ENCODE measurements around the gene DIPK1B.

DIPK1B gene

GRCh38 chr9:136686794-136687711 lies 25.3 kb upstream of the DIPK1B start, which contains the start of gene AGPAT2:
TSS of gene AGPAT2 (minus strand) at chr9:136687457. CDS start at chr9:136687357, 100 bp downstream.
- DNase-seq (ENCODE audit: low read depth, low spot score): no peak

- DNase-seq (ENCODE audit: low read depth, low spot score): no peak
These were observed 24.6 kb upstream of the DIPK1B start for GRCh38 chr9:136687721-136688223.

DNA sequence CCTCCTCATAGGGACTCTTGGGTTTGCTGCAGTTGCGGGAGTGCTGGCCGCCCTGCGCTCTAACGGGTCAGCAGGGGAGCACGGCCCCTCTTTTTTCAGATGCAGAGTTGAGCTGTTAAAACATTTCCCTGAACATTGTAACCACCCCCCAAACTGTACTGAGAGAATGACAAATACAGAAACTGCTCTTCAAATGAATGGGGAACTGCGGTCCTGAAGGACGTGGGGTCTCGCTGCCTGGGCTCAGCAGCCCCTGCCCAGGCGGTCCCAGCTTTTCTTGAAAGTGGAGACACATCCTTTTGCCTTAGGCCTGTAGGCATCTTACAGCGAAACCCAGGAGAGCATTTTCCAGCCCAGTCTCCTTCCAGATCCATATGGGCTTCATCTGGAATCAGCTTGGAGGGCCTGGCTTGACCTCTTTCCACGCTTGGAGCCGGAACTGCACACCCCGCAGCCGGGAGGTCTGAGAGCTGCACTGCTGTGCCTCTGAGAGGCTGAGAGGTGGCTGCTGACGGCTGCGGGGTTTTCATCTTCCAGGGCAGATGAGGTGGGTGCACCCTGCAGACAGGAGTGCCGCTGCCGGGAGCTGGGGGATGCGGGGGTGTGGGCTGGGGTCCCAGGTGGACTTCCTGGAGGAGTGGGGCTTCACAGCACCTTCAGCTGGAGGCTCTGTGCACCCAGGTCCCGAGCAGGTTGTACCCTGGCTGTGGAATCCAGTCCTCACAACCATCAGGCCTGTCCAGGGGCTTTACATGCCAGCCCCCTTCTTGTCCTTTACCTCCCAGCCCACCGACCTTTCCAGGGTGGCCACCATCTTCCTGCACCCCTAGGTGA lies 23.9 kb upstream of the DIPK1B start:
- no peak for DNase-seq (ENCODE audit: low read depth, low spot score)

GRCh38 chr9:136689108-136689460 lies 23.3 kb upstream of the DIPK1B start:
- no peak for DNase-seq (ENCODE audit: low read depth, low spot score)

DNA sequence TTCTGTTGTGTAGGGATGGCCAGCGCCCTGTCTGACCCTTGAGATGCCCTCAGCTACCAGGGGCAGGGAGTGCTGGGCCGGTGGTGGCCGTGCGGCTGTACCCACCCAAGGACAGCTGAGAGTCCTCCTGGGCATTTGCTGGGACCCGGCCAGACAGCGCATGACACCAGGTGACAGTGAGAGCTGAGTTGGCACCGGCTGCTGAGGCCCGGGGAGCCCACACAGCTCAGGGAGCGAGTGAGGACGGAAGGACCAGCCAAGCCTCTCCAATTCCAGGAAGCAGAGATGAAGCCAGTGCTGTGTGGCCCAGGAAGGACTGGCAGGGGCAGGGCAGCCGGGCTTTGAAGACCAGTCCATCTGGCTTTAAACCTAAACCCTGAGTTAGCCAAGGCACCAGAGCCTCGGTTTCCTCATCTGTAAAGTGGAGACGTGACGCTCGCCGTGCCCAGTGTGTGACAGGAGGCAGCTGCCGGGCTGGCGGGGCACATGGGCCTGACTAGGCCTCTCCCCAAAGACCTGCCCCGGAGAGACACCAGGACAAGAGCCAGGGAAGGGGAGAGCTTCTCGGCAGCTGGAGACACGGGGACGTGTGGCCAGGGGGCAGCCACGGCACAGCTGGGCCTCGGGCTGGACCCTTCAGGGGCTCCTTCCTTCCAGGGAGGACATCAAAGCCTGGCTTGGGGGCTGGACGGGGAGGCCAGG lies 22.1 kb upstream of the DIPK1B start:
- DNase-seq (ENCODE audit: low read depth, low spot score): no peak

GRCh38 chr9:136690806-136691261 lies 21.5 kb upstream of the DIPK1B start:
- no peak for DNase-seq (ENCODE audit: low read depth, low spot score)

- no peak for DNase-seq (ENCODE audit: low read depth, low spot score)
These were observed 20.8 kb upstream of the DIPK1B start for GRCh38 chr9:136691316-136692184.

DNA sequence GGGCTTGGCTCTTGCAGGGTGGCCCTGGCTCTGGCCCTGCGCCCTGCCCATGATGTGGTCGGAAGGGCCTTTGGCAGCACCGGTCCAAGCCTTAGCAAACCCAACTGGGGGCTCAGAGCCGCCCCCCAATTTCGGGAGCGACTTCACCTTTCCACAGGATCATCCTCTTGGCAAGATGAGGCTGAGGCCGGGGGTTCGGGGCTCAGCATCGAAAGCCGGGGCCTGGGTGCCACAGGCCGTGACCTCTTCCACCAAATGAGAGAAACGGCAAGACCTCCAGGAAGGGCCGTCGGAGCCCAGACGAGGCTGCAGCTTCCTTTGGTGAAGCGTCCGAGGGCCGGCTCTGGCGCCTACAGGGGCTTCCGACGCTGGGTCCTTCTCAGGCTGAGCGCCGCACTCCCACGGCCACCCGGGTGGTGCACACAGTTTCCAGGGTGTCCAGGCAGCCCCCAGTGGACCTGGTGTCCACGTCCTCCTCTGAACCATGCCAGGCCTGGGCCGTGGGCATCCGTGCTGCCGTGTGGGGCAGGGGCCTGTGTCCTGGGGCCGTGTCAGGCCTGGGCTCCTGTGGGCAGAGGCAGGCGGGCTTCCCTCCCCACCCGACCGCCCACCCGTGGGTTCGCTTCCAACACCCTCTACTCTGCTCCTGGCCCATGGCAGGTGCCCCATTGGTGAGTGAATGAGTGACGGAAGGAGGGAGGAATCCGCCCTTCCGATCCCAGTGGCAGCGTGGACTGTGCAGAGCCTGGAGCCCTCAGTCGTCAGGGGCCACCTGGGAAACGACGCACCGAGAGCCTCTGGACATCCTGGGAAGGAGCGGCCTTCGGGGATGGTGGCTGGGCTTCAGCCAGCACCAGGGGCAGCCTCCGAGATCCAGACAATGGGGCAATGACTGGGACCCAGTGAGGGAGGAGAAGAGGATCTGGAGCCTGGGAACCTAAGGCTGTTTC lies 19.9 kb upstream of the DIPK1B start:
- DNase-seq (ENCODE audit: low read depth, low spot score): no peak

- DNase-seq (ENCODE audit: low read depth, low spot score): no peak
These were observed 19.3 kb upstream of the DIPK1B start for GRCh38 chr9:136693135-136693489.

- DNase-seq (ENCODE audit: low read depth, low spot score): no peak
These were observed 18.7 kb upstream of the DIPK1B start for GRCh38 chr9:136693490-136694162.

GRCh38 chr9:136694163-136694871 lies 18.1 kb upstream of the DIPK1B start:
- no peak for DNase-seq (ENCODE audit: low read depth, low spot score)

- DNase-seq (ENCODE audit: low read depth, low spot score): no peak
These were observed 17.5 kb upstream of the DIPK1B start for GRCh38 chr9:136694872-136695247.

DNA sequence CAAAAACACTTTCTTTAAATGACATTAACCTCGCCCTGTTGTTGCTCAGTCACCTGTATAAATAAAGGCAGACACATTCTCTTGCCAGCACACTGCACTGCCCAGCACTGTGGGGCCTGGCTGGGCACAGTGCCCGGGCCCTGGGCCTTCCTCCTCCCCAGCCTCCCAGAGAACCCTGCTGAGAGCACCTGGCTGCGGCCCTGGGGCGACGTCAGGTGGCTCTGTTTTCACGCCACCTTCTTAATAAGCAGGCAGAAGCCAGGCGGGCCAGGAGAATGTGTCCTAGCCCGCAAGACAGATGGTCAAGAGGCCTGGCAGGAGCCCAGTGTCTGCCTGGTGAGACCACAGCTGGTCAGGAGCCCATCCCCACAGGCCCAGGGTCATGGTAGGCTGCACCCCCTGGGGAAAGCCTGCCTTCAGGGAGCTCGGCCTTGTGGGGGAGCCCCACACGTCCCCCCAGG lies 16.9 kb upstream of the DIPK1B start:
- DNase-seq (ENCODE audit: low read depth, low spot score): no peak

DNA sequence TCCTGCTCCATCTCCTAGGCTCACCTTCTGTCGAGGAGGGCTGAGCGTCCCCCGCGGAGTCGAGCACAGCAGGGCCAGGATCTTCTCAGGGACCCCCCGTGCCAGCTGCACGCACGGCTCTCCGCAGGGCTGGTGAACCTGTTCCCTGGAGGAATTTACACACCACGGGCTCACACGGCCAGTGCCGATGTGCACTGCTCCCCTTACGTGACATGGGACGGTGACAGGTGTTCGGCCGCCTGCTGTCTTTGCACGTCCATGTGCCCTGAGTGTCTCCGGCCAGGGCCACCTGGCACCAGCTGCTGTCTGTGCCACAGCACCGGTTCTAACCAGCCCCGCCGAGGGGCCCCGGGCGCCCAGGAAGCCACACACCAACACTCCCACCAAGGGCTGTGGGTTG lies 16.4 kb upstream of the DIPK1B start:
- no peak for DNase-seq (ENCODE audit: low read depth, low spot score)

- no peak for DNase-seq (ENCODE audit: low read depth, low spot score)
These were observed 15.9 kb upstream of the DIPK1B start for GRCh38 chr9:136696502-136696901.

- DNase-seq (ENCODE audit: low read depth, low spot score): no peak
These were observed 15.1 kb upstream of the DIPK1B start for GRCh38 chr9:136697146-136697820.

DNA sequence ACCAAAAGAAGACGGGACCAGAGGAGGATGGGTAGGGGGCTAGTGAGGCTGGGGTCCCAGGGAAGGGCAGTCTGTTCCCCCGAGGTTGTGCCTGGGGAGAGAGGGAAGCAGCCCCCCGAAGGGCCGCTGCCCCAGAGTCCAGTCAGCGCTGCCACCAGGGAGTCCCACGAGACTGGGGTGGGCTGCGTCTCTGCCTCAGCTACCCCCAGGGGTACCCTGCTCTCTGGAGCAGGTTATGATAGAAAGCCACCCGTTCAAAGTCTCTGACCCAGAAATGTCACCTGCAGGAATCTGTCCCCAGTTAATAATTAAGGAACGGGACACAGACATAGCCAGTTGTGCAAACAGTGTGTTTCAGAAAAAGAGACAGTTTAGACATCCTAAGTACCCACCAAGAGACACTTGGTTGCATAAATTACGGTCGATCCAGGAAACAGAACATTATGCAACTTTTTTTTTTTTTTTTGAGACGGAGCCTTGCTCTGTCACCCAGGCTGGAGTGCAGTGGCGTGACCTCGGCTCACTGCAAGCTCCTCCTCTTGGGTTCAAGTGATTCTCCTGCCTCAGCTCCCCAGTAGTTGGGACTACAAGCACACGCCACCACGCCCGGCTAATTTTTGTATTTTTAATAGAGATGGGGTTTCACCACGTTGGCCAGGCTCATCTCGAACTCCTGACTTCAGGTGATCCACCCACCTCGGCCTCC lies 14.4 kb upstream of the DIPK1B start:
- DNase-seq (ENCODE audit: low read depth, low spot score): no peak
